Neural cell (in vitro differentiated cells): ENCODE measurements around the gene ZNF473. TPM values are rescaled to one million over a fixed set of nuclear protein-coding genes. Genes with fewer than 3 reads are reported as not detected.

Source experiments
- H2AFZ ChIP-seq: fragments of 200-600, 300-800 bp; sonication (generic), shearing (Covaris generic); 2 replicates; pipeline ENCODE4 v1.6.0; 2014; ENCODE audit warnings: low read depth, mild to moderate bottlenecking, antibody characterized with exemption, low read length, moderate library complexity
- H3F3A ChIP-seq: fragments of 200-600 bp; shearing (Covaris generic); 2 replicates; pipeline ENCODE4 v1.6.1; 2016; ENCODE audit warnings: mild to moderate bottlenecking, moderate library complexity, mixed read lengths, antibody characterized with exemption, low read length; ENCODE audit not compliant: insufficient read depth, poor library complexity, severe bottlenecking
- H3K27ac ChIP-seq: fragments of 200-600, 300-800 bp; sonication (generic), shearing (Covaris generic); 2 replicates; pipeline ENCODE4 v1.5.1; 2014; ENCODE audit warnings: mild to moderate bottlenecking, low read length, moderate library complexity
- H3K27me3 ChIP-seq: fragments of 300-800, 200-600 bp; sonication (generic), shearing (Covaris generic); 2 replicates; pipeline ENCODE4 v1.6.0; 2014; ENCODE audit warnings: mild to moderate bottlenecking, low read depth, low read length, moderate library complexity; ENCODE audit not compliant: insufficient read depth
- H3K36me3 ChIP-seq: fragments of 300-800, 200-600 bp; sonication (generic), shearing (Covaris generic); 2 replicates; pipeline ENCODE4 v1.5.1; 2014; ENCODE audit warnings: mild to moderate bottlenecking, antibody characterized with exemption, low read length, moderate library complexity; ENCODE audit not compliant: insufficient read depth
- H3K4me2 ChIP-seq: fragments of 300-800, 200-600 bp; sonication (generic), shearing (Covaris generic); 2 replicates; pipeline ENCODE4 v1.6.0; 2014; ENCODE audit warnings: mild to moderate bottlenecking, low read length
- H3K4me3 ChIP-seq: fragments of 300-800, 200-600 bp; sonication (generic), shearing (Covaris generic); 2 replicates; pipeline ENCODE4 v1.5.1; 2014; ENCODE audit warnings: mild to moderate bottlenecking, low read length, moderate library complexity
- H3K79me2 ChIP-seq: fragments of 200-600 bp; shearing (Covaris generic); replicated peaks from 2 replicates; pipeline ENCODE4 v1.6.0; 2014; ENCODE audit warnings: mild to moderate bottlenecking, low read length, moderate library complexity; ENCODE audit not compliant: insufficient read depth
- H3K9ac ChIP-seq: fragments of 300-800, 200-600 bp; sonication (generic), shearing (Covaris generic); 2 replicates; pipeline ENCODE4 v1.6.1; 2016; ENCODE audit warnings: mild to moderate bottlenecking, low read length, mixed read lengths
- H3K9me2 ChIP-seq: fragments of 200-600 bp; shearing (Covaris generic); 2 replicates; pipeline ENCODE4 v1.6.1; 2016; ENCODE audit warnings: mild to moderate bottlenecking, low read length, mixed read lengths; ENCODE audit not compliant: insufficient read depth
- H3K9me3 ChIP-seq: fragments of 200-600, 300-800 bp; sonication (generic), shearing (Covaris generic); 2 replicates; pipeline ENCODE4 v1.6.1; 2016; ENCODE audit warnings: mild to moderate bottlenecking, mixed run types, low read length, moderate library complexity, mixed read lengths
- H4K20me1 ChIP-seq: fragments of 200-600 bp; shearing (Covaris generic); 2 replicates; pipeline ENCODE4 v1.6.1; 2016; ENCODE audit warnings: mild to moderate bottlenecking, mixed run types; ENCODE audit not compliant: insufficient read depth
- CTCF ChIP-seq: fragments of 450-650 bp; IDR thresholded peaks from 2 replicates; pipeline ENCODE4 v1.5.1; 2014; ENCODE audit warnings: antibody characterized with exemption, mild to moderate bottlenecking, moderate library complexity; ENCODE audit not compliant: poor library complexity, severe bottlenecking
- EP300 ChIP-seq: fragments of 450-650 bp; conservative IDR thresholded peaks from 2 replicates; pipeline ENCODE4 v1.6.1; 2014; ENCODE audit warnings: antibody characterized with exemption, mild to moderate bottlenecking, moderate library complexity; ENCODE audit not compliant: poor library complexity, severe bottlenecking
- EZH2 ChIP-seq: fragments of 200-600, 300-800 bp; shearing (Covaris generic), sonication (generic); IDR thresholded peaks from 2 replicates; pipeline ENCODE4 v1.6.1; 2014; ENCODE audit warnings: antibody characterized with exemption, low read length, borderline replicate concordance, mild to moderate bottlenecking; ENCODE audit not compliant: insufficient read depth, poor library complexity, severe bottlenecking
- MXI1 ChIP-seq: fragments of 450-650 bp; conservative IDR thresholded peaks from 2 replicates; pipeline ENCODE4 v1.6.1; 2014; ENCODE audit warnings: antibody characterized with exemption, mild to moderate bottlenecking; ENCODE audit not compliant: poor library complexity, severe bottlenecking
- POLR2AphosphoS5 ChIP-seq: IDR thresholded peaks from 2 replicates; pipeline ENCODE4 v1.6.1; 2012
- RAD21 ChIP-seq: fragments of 450-650 bp; conservative IDR thresholded peaks from 2 replicates; pipeline ENCODE4 v1.6.1; 2014; ENCODE audit warnings: antibody characterized with exemption, mild to moderate bottlenecking, moderate library complexity
- REST ChIP-seq: IDR thresholded peaks from 2 replicates; pipeline ENCODE4 v1.6.1; 2012; ENCODE audit warnings: borderline replicate concordance
- SMC3 ChIP-seq: fragments of 450-650 bp; conservative IDR thresholded peaks from 2 replicates; pipeline ENCODE4 v1.6.1; 2014; ENCODE audit warnings: antibody characterized with exemption, mild to moderate bottlenecking, moderate library complexity; ENCODE audit not compliant: poor library complexity
- TAF1 ChIP-seq: IDR thresholded peaks from 2 replicates; pipeline ENCODE4 v1.6.1; 2012; ENCODE audit warnings: low read depth
- polyA plus RNA-seq: library from polyadenylated mRNA; depleted of rRNA; stranded (reverse); fragments of >200 nt; gene quantifications from 2 replicates; pipeline ENCODE4 v1.2.3, GENCODE V29; 2014

ZNF473 gene
- polyA plus RNA-seq, 1 donor from 2014 or later: 8.4 TPM

GRCh38 chr19:49985871-49986270, 39.9 kb upstream of the ZNF473 start:
- no peak overlapping the region for H3K27ac ChIP-seq
- H3K4me2 ChIP-seq: no peak overlapping the region
- H4K20me1 ChIP-seq: no peaks in the 10 kb centered on the region
- H3K79me2 ChIP-seq: no peaks in the 10 kb centered on the region
- no peak for TF ChIP-seq RAD21
- no peak for TF ChIP-seq EP300
- TF ChIP-seq REST: no peak
- TF ChIP-seq MXI1: no peak
- no peak for TF ChIP-seq EZH2
- no peak for TF ChIP-seq TAF1
- TF ChIP-seq SMC3: no peak
- TF ChIP-seq POLR2AphosphoS5: no peak
- no peak for TF ChIP-seq CTCF
- H3K9ac ChIP-seq: no peak overlapping the region
- H3K36me3 ChIP-seq: no peaks in the 10 kb centered on the region
- H3K4me3 ChIP-seq: no peak overlapping the region
- H3F3A ChIP-seq: no peaks in the 10 kb centered on the region
- H2AFZ ChIP-seq: no peak overlapping the region
- no peaks in the 10 kb centered on the region for H3K27me3 ChIP-seq
- no peaks in the 10 kb centered on the region for H3K9me3 ChIP-seq
- H3K9me2 ChIP-seq: no peaks in the 10 kb centered on the region

GRCh38 chr19:49986354-49986753, 39.5 kb upstream of the ZNF473 start:
- Histone ChIP-seq H2AFZ (no peak overlapping the region), H3K27me3 (no peaks in the 10 kb centered on the region), H3F3A (no peaks in the 10 kb centered on the region), H3K4me2 (no peak overlapping the region), H3K4me3 (no peak overlapping the region), H3K79me2 (no peaks in the 10 kb centered on the region), H3K27ac (no peak overlapping the region), H3K9ac (no peak overlapping the region), H4K20me1 (no peaks in the 10 kb centered on the region), H3K9me2 (no peaks in the 10 kb centered on the region), H3K9me3 (no peaks in the 10 kb centered on the region), H3K36me3 (no peaks in the 10 kb centered on the region)
- TF ChIP-seq EZH2 (no peak), SMC3 (no peak), MXI1 (no peak), CTCF (no peak), EP300 (no peak), POLR2AphosphoS5 (no peak), REST (no peak), RAD21 (no peak), TAF1 (no peak)
